B cell (primary cell): ENCODE measurements around the gene KRTAP9-4. TPM values are rescaled to one million over a fixed set of nuclear protein-coding genes. Genes with fewer than 3 reads are reported as not detected.

Source experiments
- ATAC-seq: fragments of 200-7000 bp; cut with Tn5 transposase; one replicate; pipeline ENCODE4 v1.10.0; 2021; ENCODE audit warnings: low read depth, mild to moderate bottlenecking, moderate number of reproducible peaks, moderate library complexity
- CTCF ChIA-PET: fragments of 350-600 bp; sonication (Branson Sonifier 250); formaldehyde crosslinking; loops from one replicate; lab custom pipeline; 2021; ENCODE audit warnings: antibody characterized with exemption, inconsistent platforms; lab: Charles Lee
- POLR2A ChIA-PET: fragments of 350-600 bp; sonication (Branson Sonifier 250); formaldehyde crosslinking; loops from one replicate; lab custom pipeline; 2021; ENCODE audit warnings: antibody characterized with exemption; lab: Charles Lee
- DNase-seq: peaks from one replicate; pipeline ENCODE4 v3.0.0; 2013
- H2AFZ ChIP-seq: 2 replicates; pipeline ENCODE4 v1.6.1; 2012; ENCODE audit warnings: mild to moderate bottlenecking, low read depth, low read length; ENCODE audit not compliant: insufficient read depth, poor library complexity, severe bottlenecking
- H3K27ac ChIP-seq, 2 donors: 1 replicate in 1 of 2; 2 replicates in 1 of 2; pipeline ENCODE4 v1.5.1; 2012 to 2013; ENCODE audit warnings: low read length in 2 of 2, mild to moderate bottlenecking in 2 of 2, moderate library complexity in 1 of 2
- H3K27me3 ChIP-seq, 4 experiments: fragments of 200-600 bp in 1 of 4; sonication (generic) in 1 of 4; replicated peaks in 1 of 4; 1 replicate in 2 of 4; 2 replicates in 2 of 4; pipeline versions ENCODE4 v1.6.1 to v1.7.0; 2013 to 2016; ENCODE audit warnings: low read length in 3 of 4, mild to moderate bottlenecking in 2 of 4, mixed read lengths in 1 of 4, moderate library complexity in 1 of 4; ENCODE audit not compliant: insufficient read depth in 4 of 4, control insufficient read depth in 3 of 4; ENCODE audit errors: control extremely low read depth in 1 of 4
- H3K36me3 ChIP-seq, 2 experiments: replicated peaks in 1 of 2; 1 replicate in 1 of 2; 2 replicates in 1 of 2; pipeline versions ENCODE4 v1.6.1 to v1.7.1; 2013; ENCODE audit warnings: low read length in 1 of 2; ENCODE audit not compliant: insufficient read depth in 2 of 2, control insufficient read depth in 1 of 2; ENCODE audit errors: control extremely low read depth in 1 of 2, extremely low read depth in 1 of 2
- H3K4me1 ChIP-seq, 2 donors: fragments of 200-600 bp in 1 of 2; sonication (generic) in 1 of 2; 1 replicate in 1 of 2; 2 replicates in 1 of 2; pipeline versions ENCODE4 v1.5.1 to v1.6.1; 2013 to 2017; ENCODE audit warnings: low read length in 2 of 2; ENCODE audit not compliant: control insufficient read depth in 2 of 2, insufficient read depth in 2 of 2
- H3K4me2 ChIP-seq: replicated peaks from 2 replicates; pipeline ENCODE3; 2012; ENCODE audit warnings: mild to moderate bottlenecking, low read depth, low read length; ENCODE audit not compliant: poor library complexity, severe bottlenecking
- H3K4me3 ChIP-seq, 5 experiments: fragments of 200-600 bp in 1 of 5; sonication (generic) in 1 of 5; 1 replicate in 3 of 5; 2 replicates in 2 of 5; pipeline versions ENCODE4 v1.5.1 to v1.7.0; 2011 to 2016; ENCODE audit warnings: low read length in 4 of 5, mild to moderate bottlenecking in 4 of 5, low read depth in 2 of 5, control low read depth in 1 of 5, moderate library complexity in 1 of 5; ENCODE audit not compliant: insufficient read depth in 1 of 5; ENCODE audit errors: control extremely low read depth in 1 of 5, extremely low read depth in 1 of 5
- H3K79me2 ChIP-seq: fragments of 200-600 bp; sonication (generic); one replicate; pipeline ENCODE4 v1.6.0; 2016; ENCODE audit warnings: low read length; ENCODE audit not compliant: control insufficient read depth, insufficient read depth
- H3K9ac ChIP-seq: fragments of 200-600 bp; sonication (generic); 2 replicates; pipeline ENCODE4 v1.6.1; 2017; ENCODE audit warnings: mild to moderate bottlenecking, low read length, moderate library complexity
- H3K9me3 ChIP-seq, 3 donors: one replicate each; pipeline versions ENCODE4 v1.6.1 to v1.7.1; 2013; ENCODE audit warnings: low read length in 2 of 3; ENCODE audit not compliant: control insufficient read depth in 2 of 3, insufficient read depth in 1 of 3; ENCODE audit errors: control extremely low read depth in 1 of 3
- H4K20me1 ChIP-seq: 2 replicates; pipeline ENCODE4 v1.6.0; 2012; ENCODE audit warnings: mild to moderate bottlenecking, low read length; ENCODE audit not compliant: insufficient read depth, control insufficient read depth, poor library complexity, severe bottlenecking
- H3K27ac Mint-ChIP-seq: one replicate; pipeline ENCODE4 v1.8.0; 2021; ENCODE audit warnings: mixed read lengths
- H3K27me3 Mint-ChIP-seq: one replicate; pipeline ENCODE4 v1.8.0; 2021; ENCODE audit warnings: mixed read lengths
- H3K4me1 Mint-ChIP-seq: one replicate; pipeline ENCODE4 v1.8.0; 2021; ENCODE audit warnings: mixed read lengths
- H3K4me3 Mint-ChIP-seq: one replicate; pipeline ENCODE4 v1.8.0; 2021; ENCODE audit warnings: mixed read lengths
- H3K9me3 Mint-ChIP-seq: one replicate; pipeline ENCODE4 v1.8.0; 2022; ENCODE audit warnings: mixed read lengths; ENCODE audit not compliant: insufficient read depth
- EZH2 ChIP-seq: IDR thresholded peaks from 2 replicates; pipeline ENCODE4 v1.6.1; 2012; ENCODE audit warnings: borderline replicate concordance, low read depth, mild to moderate bottlenecking, moderate library complexity, low read length; ENCODE audit not compliant: insufficient read depth, poor library complexity, severe bottlenecking
- WGBS: methylation state at CpG from one replicate; pipeline ENCODE4 v1.1.5; 2013; ENCODE audit warnings: missing lambda C conversion rate; ENCODE audit not compliant: insufficient coverage; 5-methylcytosine and 5-hydroxymethylcytosine counted together
- intact Hi-C: fragments of 100-400 bp; cut with micrococcal nuclease; formaldehyde crosslinking; loops from one replicate; pipeline ENCODE4 v1.10.0; 2022
- polyA plus RNA-seq: library from polyadenylated mRNA; depleted of rRNA; stranded (reverse); fragments of >200 nt; gene quantifications from 2 replicates; pipeline ENCODE4 v1.2.3, GENCODE V29; 2012
- total RNA-seq, 2 donors: library from RNA; stranded (reverse); fragments of 120-200 nt in 1 of 2; gene quantifications; 1 replicate in 1 of 2; 2 replicates in 1 of 2; pipeline versions ENCODE4 v1.2.3 to v1.2.4, GENCODE V29; 2013 to 2022
- TF ChIP-seq, protein P1 (sequence below): fragments of 200-600 bp; IDR thresholded peaks from one replicate; pipeline ENCODE4 v1.8.0; 2022; ENCODE audit warnings: antibody characterized with exemption, mild to moderate bottlenecking

The KRTAP9-4 gene
- total and polyA plus RNA-seq, 2 donors (not counting 1 experiment from before 2014, with no cell fraction given) = not detected

DNA sequence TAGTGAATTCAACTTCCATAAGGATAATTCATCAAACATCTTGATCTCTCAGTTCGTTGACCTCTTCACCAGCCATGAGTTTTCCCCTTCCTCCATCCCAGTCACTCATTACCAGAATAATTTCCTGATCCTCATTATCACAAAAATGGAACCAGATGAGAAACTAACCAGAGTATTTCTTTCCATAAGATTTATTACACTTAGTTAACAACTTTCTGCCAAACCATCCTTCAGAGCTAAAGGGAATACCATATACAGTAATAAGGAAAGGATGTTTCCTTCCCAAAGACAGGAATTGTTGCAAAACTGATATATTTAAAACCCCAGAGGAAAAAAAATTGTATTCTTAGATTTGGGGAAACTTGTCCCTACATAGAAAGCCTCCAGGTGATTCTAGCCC, 44.5 kb downstream of the KRTAP9-4 start:
- intact Hi-C loops = no loop called here
- Histone ChIP-seq H2AFZ (no peak overlapping the region), H3K4me2 (no peak overlapping the region), H3K9me3 (no peaks in the 10 kb centered on the region), H3K4me1 (peaks cover 0 to 1% of the 10 kb centered on the region in 2 donors), H3K27me3 (peaks cover 0 to 2% (median 0%) of the 10 kb centered on the region in 4 experiments), H3K36me3 (no peaks in the 10 kb centered on the region), H4K20me1 (no peaks in the 10 kb centered on the region), H3K79me2 (no peaks in the 10 kb centered on the region), H3K27ac (no peak overlapping the region), H3K4me3 (no peak overlapping the region), H3K9ac (no peak overlapping the region)
- peaks cover 1% of the 10 kb centered on the region for H3K4me1 Mint-ChIP-seq
- no peak for TF ChIP-seq EZH2
- TF ChIP-seq, protein P1, sequence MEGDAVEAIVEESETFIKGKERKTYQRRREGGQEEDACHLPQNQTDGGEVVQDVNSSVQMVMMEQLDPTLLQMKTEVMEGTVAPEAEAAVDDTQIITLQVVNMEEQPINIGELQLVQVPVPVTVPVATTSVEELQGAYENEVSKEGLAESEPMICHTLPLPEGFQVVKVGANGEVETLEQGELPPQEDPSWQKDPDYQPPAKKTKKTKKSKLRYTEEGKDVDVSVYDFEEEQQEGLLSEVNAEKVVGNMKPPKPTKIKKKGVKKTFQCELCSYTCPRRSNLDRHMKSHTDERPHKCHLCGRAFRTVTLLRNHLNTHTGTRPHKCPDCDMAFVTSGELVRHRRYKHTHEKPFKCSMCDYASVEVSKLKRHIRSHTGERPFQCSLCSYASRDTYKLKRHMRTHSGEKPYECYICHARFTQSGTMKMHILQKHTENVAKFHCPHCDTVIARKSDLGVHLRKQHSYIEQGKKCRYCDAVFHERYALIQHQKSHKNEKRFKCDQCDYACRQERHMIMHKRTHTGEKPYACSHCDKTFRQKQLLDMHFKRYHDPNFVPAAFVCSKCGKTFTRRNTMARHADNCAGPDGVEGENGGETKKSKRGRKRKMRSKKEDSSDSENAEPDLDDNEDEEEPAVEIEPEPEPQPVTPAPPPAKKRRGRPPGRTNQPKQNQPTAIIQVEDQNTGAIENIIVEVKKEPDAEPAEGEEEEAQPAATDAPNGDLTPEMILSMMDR = no peak
- no peak overlapping the region for H3K4me3 Mint-ChIP-seq
- no peak for ATAC-seq
- POLR2A ChIA-PET = no interaction called here
- H3K27ac Mint-ChIP-seq = no peak overlapping the region
- DNase-seq = no peak
- CTCF ChIA-PET = no interaction called here
- no peaks in the 10 kb centered on the region for H3K9me3 Mint-ChIP-seq
- H3K27me3 Mint-ChIP-seq = peaks cover 25% of the 10 kb centered on the region
- 78% methylated on average over 1 of the region's 1 CpG for WGBS

DNA sequence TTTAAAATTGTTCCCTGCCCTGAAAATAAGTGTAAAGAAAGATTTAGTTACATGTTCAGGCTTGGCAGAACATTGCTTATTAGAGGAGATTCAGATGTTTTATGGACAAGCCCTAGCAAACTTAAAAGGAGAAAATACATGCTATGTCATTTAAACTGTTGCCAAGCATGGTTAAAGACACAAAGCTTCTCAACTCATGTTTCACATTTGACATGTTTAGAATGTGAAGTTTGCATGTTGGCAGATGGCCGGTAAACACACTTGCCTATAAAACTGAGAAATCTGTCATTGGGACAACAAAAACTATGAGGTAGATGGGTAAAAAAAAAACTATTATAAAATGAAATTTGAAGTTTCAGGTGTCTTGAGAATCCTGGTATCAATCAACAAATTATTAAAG, 47.4 kb downstream of the KRTAP9-4 start:
- ChIA-PET POLR2A (no interaction called here), CTCF (no interaction called here)
- no peak overlapping the region for H3K4me3 ChIP-seq
- H3K9ac ChIP-seq = no peak overlapping the region
- no CpG with 5 or more reads among the region's 1 CpG for WGBS
- peaks cover 0 to 2% (median 0%) of the 10 kb centered on the region in 4 experiments for H3K27me3 ChIP-seq
- no peak overlapping the region for H3K4me2 ChIP-seq
- H3K27ac ChIP-seq = no peak overlapping the region
- H2AFZ ChIP-seq = no peak overlapping the region
- no peaks in the 10 kb centered on the region for H4K20me1 ChIP-seq
- no peaks in the 10 kb centered on the region for H3K9me3 ChIP-seq
- intact Hi-C loops = no loop called here
- Mint-ChIP-seq H3K27me3 (peaks cover 21% of the 10 kb centered on the region), H3K4me1 (no peaks in the 10 kb centered on the region), H3K4me3 (no peak overlapping the region), H3K9me3 (peaks cover 2% of the 10 kb centered on the region), H3K27ac (no peak overlapping the region)
- no peaks in the 10 kb centered on the region for H3K79me2 ChIP-seq
- H3K36me3 ChIP-seq = no peaks in the 10 kb centered on the region
- H3K4me1 ChIP-seq = no peaks in the 10 kb centered on the region
- TF ChIP-seq EZH2 = no peak
- TF ChIP-seq, protein P1 = no peak
- DNase-seq (no peak), ATAC-seq (no peak)
